Tibial nerve (tissue), 4 donors: ENCODE measurements around the gene HTRA3. TPM values are rescaled to one million over a fixed set of nuclear protein-coding genes. Genes with fewer than 3 reads are reported as not detected.

Source experiments
- DNase-seq, 2 donors: peaks; one replicate each; pipeline ENCODE4 v3.0.0-alpha.2; 2019; ENCODE audit warnings: low spot score in 2 of 2
- H3K27ac ChIP-seq, 4 donors: fragments of 200-600 bp; sonication (generic) in 3 of 4; one replicate each; pipeline ENCODE4 v1.5.1; 2017 to 2019; ENCODE audit warnings: mild to moderate bottlenecking in 1 of 4
- H3K27me3 ChIP-seq, 2 donors: fragments of 200-600 bp; sonication (generic) in 1 of 2; one replicate each; pipeline versions ENCODE4 v1.5.1 to v1.6.0; 2017 to 2019
- H3K36me3 ChIP-seq, 3 donors: fragments of 200-600 bp; sonication (generic); one replicate each; pipeline ENCODE4 v1.5.1; 2018 to 2019
- H3K4me1 ChIP-seq, 4 donors: fragments of 200-600 bp; sonication (generic) in 3 of 4; one replicate each; pipeline ENCODE4 v1.5.1; 2017 to 2019
- H3K4me3 ChIP-seq, 4 donors: fragments of 200-600 bp; sonication (generic) in 3 of 4; one replicate each; pipeline ENCODE4 v1.5.1; 2017 to 2019; ENCODE audit warnings: mild to moderate bottlenecking in 1 of 4, moderate library complexity in 1 of 4
- H3K9me3 ChIP-seq, 4 donors: fragments of 200-600 bp; sonication (generic) in 3 of 4; one replicate each; pipeline ENCODE4 v1.5.1; 2017 to 2019
- EP300 ChIP-seq, 2 donors: sonication (generic); formaldehyde crosslinking; IDR thresholded peaks; one replicate each; pipeline ENCODE4 v1.6.1; 2017; ENCODE audit warnings: antibody characterized with exemption in 2 of 2, mild to moderate bottlenecking in 1 of 2
- POLR2A ChIP-seq, 2 donors: fragments of 450-650 bp; IDR thresholded peaks; one replicate each; pipeline ENCODE4 v1.6.1; 2017; ENCODE audit warnings: antibody characterized with exemption in 2 of 2, mild to moderate bottlenecking in 2 of 2, moderate library complexity in 2 of 2
- WGBS, 2 donors: methylation state at CpG; one replicate each; pipeline ENCODE4 v1.1.5; 2018; 5-methylcytosine and 5-hydroxymethylcytosine counted together
- total RNA-seq, 4 donors: library from RNA; depleted of rRNA; stranded (reverse); fragments of >200 nt; gene quantifications; one replicate each; pipeline ENCODE4 v1.1.0, GENCODE V29; 2016
- TF ChIP-seq, protein P1 (sequence below), 5 experiments: fragments of 200-600 bp in 3 of 5; fragments of 450-650 bp in 2 of 5; sonication (generic) in 3 of 5; IDR thresholded peaks; one replicate each; pipeline ENCODE4 v1.5.1; 2016 to 2019; ENCODE audit warnings: antibody characterized with exemption in 5 of 5, mild to moderate bottlenecking in 3 of 5, moderate library complexity in 2 of 5

Gene HTRA3
- total RNA-seq, 4 donors from 2014 or later: 34.9 to 54.3 (median 43.5) TPM

- Histone ChIP-seq H3K36me3 (no peaks in the 10 kb centered on the region), H3K27me3 (no peaks in the 10 kb centered on the region), H3K4me1 (no peaks in the 10 kb centered on the region), H3K4me3 (no peak overlapping the region), H3K27ac (no peak overlapping the region), H3K9me3 (no peaks in the 10 kb centered on the region)
- DNase-seq: no peak
- TF ChIP-seq POLR2A (IDR thresholded peaks at IDR 0.05) (no peak), EP300 (IDR thresholded peaks at IDR 0.05) (no peak)
- TF ChIP-seq, protein P1, sequence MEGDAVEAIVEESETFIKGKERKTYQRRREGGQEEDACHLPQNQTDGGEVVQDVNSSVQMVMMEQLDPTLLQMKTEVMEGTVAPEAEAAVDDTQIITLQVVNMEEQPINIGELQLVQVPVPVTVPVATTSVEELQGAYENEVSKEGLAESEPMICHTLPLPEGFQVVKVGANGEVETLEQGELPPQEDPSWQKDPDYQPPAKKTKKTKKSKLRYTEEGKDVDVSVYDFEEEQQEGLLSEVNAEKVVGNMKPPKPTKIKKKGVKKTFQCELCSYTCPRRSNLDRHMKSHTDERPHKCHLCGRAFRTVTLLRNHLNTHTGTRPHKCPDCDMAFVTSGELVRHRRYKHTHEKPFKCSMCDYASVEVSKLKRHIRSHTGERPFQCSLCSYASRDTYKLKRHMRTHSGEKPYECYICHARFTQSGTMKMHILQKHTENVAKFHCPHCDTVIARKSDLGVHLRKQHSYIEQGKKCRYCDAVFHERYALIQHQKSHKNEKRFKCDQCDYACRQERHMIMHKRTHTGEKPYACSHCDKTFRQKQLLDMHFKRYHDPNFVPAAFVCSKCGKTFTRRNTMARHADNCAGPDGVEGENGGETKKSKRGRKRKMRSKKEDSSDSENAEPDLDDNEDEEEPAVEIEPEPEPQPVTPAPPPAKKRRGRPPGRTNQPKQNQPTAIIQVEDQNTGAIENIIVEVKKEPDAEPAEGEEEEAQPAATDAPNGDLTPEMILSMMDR (IDR thresholded peaks at IDR 0.05): no peak
- 82 to 84% methylated on average over 15 to 18 of the region's 18 CpGs for WGBS, 2 donors
These were observed 18.1 kb downstream of the HTRA3 start for GRCh38 chr4:8287343-8288280.

GRCh38 chr4:8289151-8289750, 19.7 kb downstream of the HTRA3 start:
- TF ChIP-seq, protein P1 (IDR thresholded peaks at IDR 0.05): no peak
- TF ChIP-seq POLR2A (IDR thresholded peaks at IDR 0.05) (no peak), EP300 (IDR thresholded peaks at IDR 0.05) (no peak)
- Histone ChIP-seq H3K4me1 (no peaks in the 10 kb centered on the region), H3K4me3 (no peak overlapping the region), H3K27me3 (no peaks in the 10 kb centered on the region), H3K27ac (no peak overlapping the region), H3K9me3 (no peaks in the 10 kb centered on the region), H3K36me3 (peaks cover 0 to 7% (median 0%) of the 10 kb centered on the region in 3 donors)
- 71 to 84% methylated on average over 3 to 12 of the region's 13 CpGs for WGBS, 2 donors
- no peak for DNase-seq

- no peak for DNase-seq
- H3K9me3 ChIP-seq: no peaks in the 10 kb centered on the region
- H3K4me3 ChIP-seq: no peak overlapping the region
- peaks cover 0 to 8% (median 0%) of the 10 kb centered on the region in 3 donors for H3K36me3 ChIP-seq
- TF ChIP-seq POLR2A (IDR thresholded peaks at IDR 0.05): no peak
- TF ChIP-seq EP300 (IDR thresholded peaks at IDR 0.05): no peak
- TF ChIP-seq, protein P1 (IDR thresholded peaks at IDR 0.05): no peak
- H3K27me3 ChIP-seq: no peaks in the 10 kb centered on the region
- H3K27ac ChIP-seq: no peak overlapping the region
- no peaks in the 10 kb centered on the region for H3K4me1 ChIP-seq
- WGBS, 2 donors: 87 to 92% methylated on average over 29 of the region's 29 CpGs
These were observed 20.6 kb downstream of the HTRA3 start for GRCh38 chr4:8289956-8290700.

GRCh38 chr4:8290701-8290970, 21.1 kb downstream of the HTRA3 start:
- WGBS, 2 donors: 90 to 92% methylated on average over 8 of the region's 8 CpGs

More at GRCh38 chr4:8290701-8290970, 21.1 kb downstream of the HTRA3 start:
- H3K27ac ChIP-seq: no peak overlapping the region
- TF ChIP-seq, protein P1 (IDR thresholded peaks at IDR 0.05): no peak
- no peak for TF ChIP-seq EP300 (IDR thresholded peaks at IDR 0.05)
- TF ChIP-seq POLR2A (IDR thresholded peaks at IDR 0.05): no peak
- no peaks in the 10 kb centered on the region for H3K4me1 ChIP-seq
- no peak for DNase-seq
- no peaks in the 10 kb centered on the region for H3K9me3 ChIP-seq
- peaks cover 0 to 8% (median 0%) of the 10 kb centered on the region in 3 donors for H3K36me3 ChIP-seq
- H3K27me3 ChIP-seq: no peaks in the 10 kb centered on the region
- H3K4me3 ChIP-seq: no peak overlapping the region
